ENCODE results near the gene CTBP2. TPM values are rescaled to one million over a fixed set of nuclear protein-coding genes. Genes with fewer than 3 reads are reported as not detected.

CTBP2 gene
- total RNA-seq, 1 donor from 2014 or later = 57.3 TPM

DNA sequence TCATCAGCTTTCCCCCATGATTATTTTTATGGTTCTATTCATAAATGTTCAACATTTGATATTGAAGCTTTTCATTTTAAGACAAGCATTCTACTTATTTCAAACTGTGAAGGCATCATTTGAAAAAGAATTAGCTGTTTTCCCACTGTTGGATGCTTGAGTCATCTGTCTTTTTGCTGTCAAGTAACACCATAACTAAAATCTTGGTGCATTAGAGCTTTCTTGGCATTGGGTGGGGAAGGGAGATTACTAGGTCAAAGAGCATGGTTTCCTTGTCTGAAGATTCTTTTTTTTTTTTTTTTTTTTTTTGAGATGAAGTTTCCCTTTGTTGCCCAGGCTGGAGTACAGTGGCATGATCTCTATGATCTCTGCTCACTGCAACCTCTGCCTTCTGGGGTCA, 68.5 kb downstream of the CTBP2 start:
- TF ChIP-seq, protein P1, sequence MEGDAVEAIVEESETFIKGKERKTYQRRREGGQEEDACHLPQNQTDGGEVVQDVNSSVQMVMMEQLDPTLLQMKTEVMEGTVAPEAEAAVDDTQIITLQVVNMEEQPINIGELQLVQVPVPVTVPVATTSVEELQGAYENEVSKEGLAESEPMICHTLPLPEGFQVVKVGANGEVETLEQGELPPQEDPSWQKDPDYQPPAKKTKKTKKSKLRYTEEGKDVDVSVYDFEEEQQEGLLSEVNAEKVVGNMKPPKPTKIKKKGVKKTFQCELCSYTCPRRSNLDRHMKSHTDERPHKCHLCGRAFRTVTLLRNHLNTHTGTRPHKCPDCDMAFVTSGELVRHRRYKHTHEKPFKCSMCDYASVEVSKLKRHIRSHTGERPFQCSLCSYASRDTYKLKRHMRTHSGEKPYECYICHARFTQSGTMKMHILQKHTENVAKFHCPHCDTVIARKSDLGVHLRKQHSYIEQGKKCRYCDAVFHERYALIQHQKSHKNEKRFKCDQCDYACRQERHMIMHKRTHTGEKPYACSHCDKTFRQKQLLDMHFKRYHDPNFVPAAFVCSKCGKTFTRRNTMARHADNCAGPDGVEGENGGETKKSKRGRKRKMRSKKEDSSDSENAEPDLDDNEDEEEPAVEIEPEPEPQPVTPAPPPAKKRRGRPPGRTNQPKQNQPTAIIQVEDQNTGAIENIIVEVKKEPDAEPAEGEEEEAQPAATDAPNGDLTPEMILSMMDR (conservative IDR thresholded peaks at IDR 0.05; ENCODE audit: low read depth, low read length) = no peak
- DNase-seq (ENCODE audit: low read depth) = no peak
- no peak overlapping the region for H3K4me3 ChIP-seq (ENCODE audit: low read depth, low read length)

DNA sequence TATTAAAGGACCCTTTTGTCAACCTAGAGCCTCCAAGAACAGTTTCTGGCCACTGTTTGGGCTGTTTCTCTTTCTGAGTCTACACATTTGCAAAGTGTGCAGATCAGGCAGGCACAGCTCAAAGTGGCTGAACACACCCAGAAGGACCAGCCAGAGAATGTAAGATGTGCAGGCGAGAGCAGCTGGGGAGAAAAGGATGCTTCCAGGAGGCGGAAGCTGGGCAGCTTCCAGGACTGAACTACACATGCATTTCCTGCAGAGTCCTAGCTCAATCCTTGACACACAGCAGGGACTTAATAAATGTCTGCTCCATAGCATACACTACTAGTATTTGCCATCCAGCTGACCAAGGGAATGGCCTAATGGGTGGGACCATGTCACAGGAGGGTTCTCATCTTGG, 70.9 kb downstream of the CTBP2 start:
- DNase-seq (ENCODE audit: low read depth) = no peak
- H3K4me3 ChIP-seq (ENCODE audit: low read depth, low read length) = no peak overlapping the region
- TF ChIP-seq, protein P1 (conservative IDR thresholded peaks at IDR 0.05; ENCODE audit: low read depth, low read length) = no peak

DNA sequence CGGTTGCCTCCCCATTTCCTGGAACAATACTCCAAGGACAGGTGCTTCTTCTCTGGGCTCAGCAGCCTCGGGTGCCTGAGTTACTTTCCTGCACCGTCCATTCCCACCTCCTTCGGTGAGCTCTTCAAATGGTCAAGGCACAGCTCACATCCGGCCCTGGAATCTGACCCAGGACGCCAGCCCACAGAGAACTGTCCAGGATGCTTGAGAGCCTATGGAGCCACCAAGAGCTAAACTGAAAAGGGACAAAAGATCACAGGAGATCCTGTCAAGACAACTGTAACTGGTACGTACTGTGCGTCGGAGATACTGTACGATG, 72.5 kb downstream of the CTBP2 start:
- TF ChIP-seq, protein P1 (conservative IDR thresholded peaks at IDR 0.05; ENCODE audit: low read depth, low read length) = no peak
- no peak for DNase-seq (ENCODE audit: low read depth)
- no peak overlapping the region for H3K4me3 ChIP-seq (ENCODE audit: low read depth, low read length)

DNA sequence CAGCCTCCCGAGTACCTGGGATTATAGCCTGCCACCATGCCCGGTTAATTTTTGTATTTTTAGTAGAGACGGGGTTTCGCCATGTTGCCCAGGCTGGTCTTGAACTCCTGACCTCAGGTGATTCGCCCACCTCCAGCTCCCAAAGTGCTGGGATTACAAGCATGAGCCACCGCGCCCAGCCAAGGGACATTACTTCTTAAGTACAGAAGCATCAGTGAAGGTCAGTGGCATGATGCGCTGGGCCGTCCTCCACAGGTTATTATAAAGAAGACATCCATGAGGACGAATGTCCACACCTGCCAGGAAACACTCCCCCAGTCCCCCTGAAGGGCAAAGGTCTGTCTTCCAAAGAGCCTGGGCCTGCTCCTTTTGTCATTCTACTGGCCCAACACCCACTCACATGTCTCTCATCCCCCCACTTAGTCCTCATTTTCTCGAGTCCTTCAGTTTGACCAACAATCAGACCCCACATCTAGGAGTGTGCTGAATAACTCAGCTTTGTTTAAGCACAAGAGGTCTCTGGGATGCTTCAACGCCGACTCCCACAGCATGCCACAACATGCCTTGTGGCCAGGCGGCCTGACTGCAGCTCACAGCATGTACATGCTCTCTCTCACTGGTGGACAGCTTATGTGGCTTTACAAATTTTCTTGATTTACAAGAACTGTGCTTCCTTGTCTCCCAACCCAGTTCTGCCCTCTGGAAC, 73.0 kb downstream of the CTBP2 start:
- no peak for DNase-seq (ENCODE audit: low read depth)
- TF ChIP-seq, protein P1 (conservative IDR thresholded peaks at IDR 0.05; ENCODE audit: low read depth, low read length) = no peak
- no peak overlapping the region for H3K4me3 ChIP-seq (ENCODE audit: low read depth, low read length)

DNA sequence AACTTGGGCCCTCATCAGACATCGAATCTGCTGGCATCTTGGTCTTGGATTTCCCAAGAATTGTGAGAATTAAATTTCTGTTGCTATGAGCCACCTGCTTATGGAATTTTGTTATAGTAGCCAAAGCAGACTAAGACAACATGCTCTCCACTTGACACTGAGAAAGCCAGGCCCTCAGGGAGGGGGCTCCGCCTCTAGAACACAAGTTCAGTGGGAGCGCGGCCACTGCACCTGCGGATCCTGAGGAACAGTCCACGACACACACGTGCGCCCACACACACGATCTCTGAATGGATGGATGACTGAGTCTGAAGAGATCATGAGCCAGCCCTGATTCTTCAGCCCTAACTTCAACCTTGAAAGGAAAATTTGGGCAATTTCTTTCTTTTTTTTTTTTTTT, 73.7 kb downstream of the CTBP2 start:
- TF ChIP-seq, protein P1 (conservative IDR thresholded peaks at IDR 0.05; ENCODE audit: low read depth, low read length) = no peak

DNA sequence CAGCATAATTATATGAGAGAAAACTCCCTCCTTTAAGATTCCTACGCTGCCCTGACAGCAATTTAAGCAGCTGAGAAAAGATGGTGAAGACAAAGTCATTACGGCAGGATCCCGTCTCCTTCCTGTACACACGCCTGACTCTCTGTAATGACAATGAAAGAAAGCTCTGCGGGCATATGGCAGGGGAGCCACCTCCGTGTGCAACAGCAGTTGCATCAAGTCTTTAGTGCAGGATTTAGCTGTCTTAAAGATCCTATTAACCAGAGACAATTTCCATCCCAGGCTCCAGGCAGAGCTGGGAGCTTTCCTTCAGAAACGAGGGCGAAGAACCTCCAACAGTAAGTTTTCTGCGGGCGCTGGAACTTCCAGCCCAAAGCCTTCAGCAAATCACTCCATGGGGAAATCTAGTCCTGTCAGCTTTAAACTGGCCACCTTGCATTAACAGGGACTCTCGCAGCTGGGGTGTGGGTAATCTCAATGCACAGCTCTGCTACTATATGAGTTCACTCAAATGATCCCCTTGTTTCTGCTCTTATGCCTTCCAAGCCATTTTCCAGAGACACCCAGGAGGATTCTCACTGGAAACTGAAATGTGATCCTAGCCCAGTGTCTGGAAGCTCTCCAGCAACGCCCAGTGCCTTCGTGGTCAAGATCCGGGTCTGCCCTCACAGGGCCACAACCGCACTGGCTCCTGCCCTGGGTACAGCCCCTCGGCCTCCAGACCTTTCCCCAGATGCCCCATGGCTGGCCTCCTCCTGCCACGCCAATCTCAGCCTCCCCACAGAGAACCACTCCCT, 74.9 kb downstream of the CTBP2 start:
- DNase-seq (ENCODE audit: low read depth) = no peak
- no peak overlapping the region for H3K4me3 ChIP-seq (ENCODE audit: low read depth, low read length)
- TF ChIP-seq, protein P1 (conservative IDR thresholded peaks at IDR 0.05; ENCODE audit: low read depth, low read length) = no peak

More for the DNA sequence above, 73.7 kb downstream of the CTBP2 start:
- DNase-seq (ENCODE audit: low read depth) = no peak
- no peak overlapping the region for H3K4me3 ChIP-seq (ENCODE audit: low read depth, low read length)
